ENCODE measurements around the gene EML5. TPM values are rescaled to one million over a fixed set of nuclear protein-coding genes. Genes with fewer than 3 reads are reported as not detected.

The EML5 gene
- total RNA-seq, 2 donors from 2014 or later: 0.41 to 0.71 TPM

- Histone ChIP-seq H3K4me1 (ENCODE audit: control insufficient read depth in 1 of 2, low read depth in 2 of 2) (peaks cover 21 to 34% of the 10 kb centered on the region in 2 donors), H3K36me3 (no peaks in the 10 kb centered on the region), H3K27ac (no peak overlapping the region), H3K9me3 (no peaks in the 10 kb centered on the region), H3K27me3 (replicated peaks; ENCODE audit: insufficient read depth) (no peaks in the 10 kb centered on the region), H3K4me3 (no peak overlapping the region)
- ATAC-seq (ENCODE audit: insufficient number of reproducible peaks, low FRiP score, low read depth) (no peak), DNase-seq (ENCODE audit: low spot score) (no peak)
- no peak for TF ChIP-seq CTCF (IDR thresholded peaks at IDR 0.05)
These were observed 44.7 kb upstream of the EML5 start for GRCh38 chr14:88837495-88837894.

GRCh38 chr14:88835661-88836060 lies 42.9 kb upstream of the EML5 start:
- Histone ChIP-seq H3K4me1 (ENCODE audit: control insufficient read depth in 1 of 2, low read depth in 2 of 2) (peaks cover 29 to 51% of the 10 kb centered on the region in 2 donors), H3K9me3 (no peaks in the 10 kb centered on the region), H3K27me3 (replicated peaks; ENCODE audit: insufficient read depth) (no peaks in the 10 kb centered on the region), H3K4me3 (no peak overlapping the region), H3K36me3 (no peaks in the 10 kb centered on the region), H3K27ac (no peak overlapping the region)
- ATAC-seq (ENCODE audit: insufficient number of reproducible peaks, low FRiP score, low read depth) (no peak), DNase-seq (ENCODE audit: low spot score) (no peak)
- no peak for TF ChIP-seq CTCF (IDR thresholded peaks at IDR 0.05)

- no peak for TF ChIP-seq CTCF (IDR thresholded peaks at IDR 0.05)
- H3K36me3 ChIP-seq: no peaks in the 10 kb centered on the region
- peaks cover 29 to 53% of the 10 kb centered on the region in 2 donors for H3K4me1 ChIP-seq (ENCODE audit: control insufficient read depth in 1 of 2, low read depth in 2 of 2)
- H3K9me3 ChIP-seq: no peaks in the 10 kb centered on the region
- H3K27ac ChIP-seq: peak overlapping the region; percentile 56 to 77
- DNase-seq (ENCODE audit: low spot score) (no peak), ATAC-seq (ENCODE audit: insufficient number of reproducible peaks, low FRiP score, low read depth) (no peak)
- H3K27me3 ChIP-seq (replicated peaks; ENCODE audit: insufficient read depth): no peaks in the 10 kb centered on the region
- peak overlapping the region; percentile 36 for H3K4me3 ChIP-seq
These were observed 42.2 kb upstream of the EML5 start for GRCh38 chr14:88834883-88835431.

GRCh38 chr14:88831284-88831683 lies 38.5 kb upstream of the EML5 start:
- ATAC-seq (ENCODE audit: insufficient number of reproducible peaks, low FRiP score, low read depth) (peak; percentile 90), DNase-seq (ENCODE audit: low spot score) (peak; percentile 19)
- no peak for TF ChIP-seq CTCF (IDR thresholded peaks at IDR 0.05)
- Histone ChIP-seq H3K4me1 (ENCODE audit: control insufficient read depth in 1 of 2, low read depth in 2 of 2) (peaks cover 29 to 62% of the 10 kb centered on the region in 2 donors), H3K27ac (peak overlapping the region; percentile 73 to 78), H3K36me3 (no peaks in the 10 kb centered on the region), H3K9me3 (no peaks in the 10 kb centered on the region), H3K4me3 (no peak overlapping the region), H3K27me3 (replicated peaks; ENCODE audit: insufficient read depth) (no peaks in the 10 kb centered on the region)

- Histone ChIP-seq H3K4me1 (ENCODE audit: control insufficient read depth in 1 of 2, low read depth in 2 of 2) (peaks cover 18 to 55% of the 10 kb centered on the region in 2 donors), H3K4me3 (no peak overlapping the region), H3K36me3 (no peaks in the 10 kb centered on the region), H3K27ac (peak overlapping the region in 1 of 2 donors; percentile 78), H3K27me3 (replicated peaks; ENCODE audit: insufficient read depth) (no peaks in the 10 kb centered on the region), H3K9me3 (no peaks in the 10 kb centered on the region)
- no peak for DNase-seq (ENCODE audit: low spot score)
- no peak for ATAC-seq (ENCODE audit: insufficient number of reproducible peaks, low FRiP score, low read depth)
- no peak for TF ChIP-seq CTCF (IDR thresholded peaks at IDR 0.05)
These were observed 37.0 kb upstream of the EML5 start for GRCh38 chr14:88829685-88830302.

Data from thoracic aorta (tissue), 2 donors.